Prostate gland (tissue), 2 donors: Measurements from ENCODE around the gene TIMM17B.

Experiments used
- CTCF ChIP-seq, 4 experiments: fragments of 200-600 bp in 2 of 4; fragments of 450-650 bp in 2 of 4; sonication (generic) in 2 of 4; IDR thresholded peaks; 1 replicate in 3 of 4; 2 replicates in 1 of 4; pipeline ENCODE4 v1.5.1; 2016 to 2019; ENCODE audit warnings: antibody characterized with exemption in 4 of 4, mild to moderate bottlenecking in 2 of 4, moderate library complexity in 2 of 4
- POLR2A ChIP-seq: fragments of 450-650 bp; IDR thresholded peaks from one replicate; pipeline ENCODE4 v1.6.1; 2016; ENCODE audit warnings: antibody characterized with exemption, mild to moderate bottlenecking
- POLR2AphosphoS5 ChIP-seq: sonication (generic); formaldehyde crosslinking; IDR thresholded peaks from one replicate; pipeline ENCODE4 v1.6.1; 2017; ENCODE audit warnings: antibody characterized with exemption

GRCh38 chrX:48848847-48849246 lies 48.7 kb downstream of the TIMM17B start:
- TF ChIP-seq POLR2A (no peak), CTCF (IDR thresholded peaks at IDR 0.05) (no peak), POLR2AphosphoS5 (no peak)
